Measurements from ENCODE around the gene NXN. TPM values are rescaled to one million over a fixed set of nuclear protein-coding genes. Genes with fewer than 3 reads are reported as not detected.

NXN gene
- total RNA-seq, 2 donors from 2014 or later = 2.6 to 16.3 TPM

DNA sequence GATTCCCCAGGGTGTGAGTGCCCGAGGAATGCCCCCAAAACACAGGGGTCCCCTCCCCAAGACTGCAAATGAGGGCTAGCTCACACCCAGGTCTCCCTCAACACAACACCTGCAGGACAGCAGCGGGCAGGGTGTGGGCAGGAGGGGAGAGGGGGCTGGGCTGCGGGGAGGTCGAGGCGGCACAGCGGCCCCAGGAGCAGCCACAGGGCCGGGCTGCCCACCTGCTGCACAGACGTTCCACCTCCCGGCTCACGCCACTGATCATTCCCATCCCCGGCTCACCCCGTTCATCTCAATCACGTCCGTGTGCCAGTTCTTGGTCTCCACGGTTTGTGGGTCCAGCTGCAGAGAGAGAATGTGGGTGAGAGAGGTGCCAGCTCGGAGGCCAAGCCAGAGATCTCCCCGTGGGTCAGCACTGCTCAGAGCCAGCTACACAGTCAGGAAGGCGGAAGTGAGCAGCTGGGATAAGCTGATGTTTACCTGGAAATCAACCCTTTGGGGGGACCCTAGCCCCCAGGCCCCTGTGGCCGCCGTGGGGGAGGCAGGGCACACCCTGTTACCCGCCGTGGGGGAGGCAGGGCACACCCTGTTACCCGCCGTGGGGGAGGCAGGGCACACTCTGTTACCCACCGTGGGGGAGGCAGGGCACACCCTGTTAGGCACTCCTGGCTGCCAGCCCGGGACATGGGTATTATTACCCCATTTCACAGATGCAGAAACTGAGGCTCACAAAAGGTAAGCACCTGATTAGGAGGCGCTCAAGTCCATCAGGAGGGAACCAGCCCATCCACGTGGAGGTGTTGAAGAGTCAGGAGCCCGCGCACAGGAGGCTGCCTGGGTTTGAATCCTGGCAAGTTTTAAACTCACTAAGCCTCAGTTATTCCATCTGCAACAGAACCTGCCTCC, 33.5 kb upstream of the NXN start:
- Histone ChIP-seq H3K36me3 (peaks cover 17% of the 10 kb centered on the region), H3K4me3 (no peak overlapping the region), H3K9me3 (no peaks in the 10 kb centered on the region), H3K9ac (ENCODE audit: low read depth in 2 of 2, low read length in 2 of 2) (no peak overlapping the region), H3K27ac (no peak overlapping the region), H3K27me3 (no peaks in the 10 kb centered on the region), H3K4me1 (no peaks in the 10 kb centered on the region)
- DNase-seq = no peak
- TF ChIP-seq, protein P1, sequence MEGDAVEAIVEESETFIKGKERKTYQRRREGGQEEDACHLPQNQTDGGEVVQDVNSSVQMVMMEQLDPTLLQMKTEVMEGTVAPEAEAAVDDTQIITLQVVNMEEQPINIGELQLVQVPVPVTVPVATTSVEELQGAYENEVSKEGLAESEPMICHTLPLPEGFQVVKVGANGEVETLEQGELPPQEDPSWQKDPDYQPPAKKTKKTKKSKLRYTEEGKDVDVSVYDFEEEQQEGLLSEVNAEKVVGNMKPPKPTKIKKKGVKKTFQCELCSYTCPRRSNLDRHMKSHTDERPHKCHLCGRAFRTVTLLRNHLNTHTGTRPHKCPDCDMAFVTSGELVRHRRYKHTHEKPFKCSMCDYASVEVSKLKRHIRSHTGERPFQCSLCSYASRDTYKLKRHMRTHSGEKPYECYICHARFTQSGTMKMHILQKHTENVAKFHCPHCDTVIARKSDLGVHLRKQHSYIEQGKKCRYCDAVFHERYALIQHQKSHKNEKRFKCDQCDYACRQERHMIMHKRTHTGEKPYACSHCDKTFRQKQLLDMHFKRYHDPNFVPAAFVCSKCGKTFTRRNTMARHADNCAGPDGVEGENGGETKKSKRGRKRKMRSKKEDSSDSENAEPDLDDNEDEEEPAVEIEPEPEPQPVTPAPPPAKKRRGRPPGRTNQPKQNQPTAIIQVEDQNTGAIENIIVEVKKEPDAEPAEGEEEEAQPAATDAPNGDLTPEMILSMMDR (IDR thresholded peaks at IDR 0.05) = no peak
- intact Hi-C loops (cut with DNase I) = no loop called here

DNA sequence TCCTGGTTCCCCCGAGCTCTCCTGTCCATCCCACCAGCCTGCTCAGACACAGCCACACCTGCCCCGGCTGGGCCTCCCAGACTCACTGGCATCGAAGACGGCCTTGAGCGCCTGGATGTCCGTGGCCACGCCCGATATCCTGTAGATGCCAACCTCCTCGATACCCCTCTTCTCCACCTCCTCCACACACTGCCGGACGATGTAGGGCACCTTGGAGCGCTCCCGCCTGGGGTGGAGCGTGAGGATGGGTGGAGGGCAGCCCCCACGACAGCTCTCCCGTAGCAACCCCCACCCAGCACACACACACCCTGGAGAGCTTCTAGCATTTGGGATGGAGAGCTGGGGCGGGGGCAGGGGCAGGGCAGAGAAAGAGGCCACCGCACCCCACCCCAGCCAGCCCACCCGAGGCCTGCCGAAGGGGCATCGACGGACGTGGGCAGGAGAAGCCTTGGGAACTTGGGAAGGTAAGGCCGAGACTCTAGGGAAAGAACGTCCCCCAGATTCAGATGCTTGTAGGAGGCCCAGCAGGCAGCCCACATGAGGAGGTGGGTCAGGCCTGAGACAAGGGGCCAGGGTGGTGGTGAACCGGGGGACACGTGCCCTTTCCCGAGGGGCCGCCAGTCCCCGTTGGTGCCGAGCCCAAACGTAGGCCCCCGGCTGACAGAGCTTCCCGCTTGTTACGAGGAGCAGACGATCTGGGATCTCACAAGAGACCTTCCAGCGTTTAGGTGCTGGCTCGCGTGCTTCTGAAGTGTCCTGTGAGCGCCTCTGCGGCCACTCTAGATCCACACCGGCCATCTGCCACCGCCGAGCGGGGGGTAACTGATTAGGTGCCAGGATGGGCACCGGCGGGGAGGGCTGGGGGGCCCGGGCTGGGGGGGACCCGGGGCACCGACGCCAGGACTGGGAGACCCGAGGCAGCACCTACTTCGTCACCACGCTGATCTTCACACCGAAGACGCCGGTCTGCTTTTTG, 32.5 kb upstream of the NXN start:
- intact Hi-C loops (cut with DNase I) = no loop called here
- H3K36me3 ChIP-seq = peaks cover 17% of the 10 kb centered on the region
- H3K9ac ChIP-seq (ENCODE audit: low read depth in 2 of 2, low read length in 2 of 2) = no peak overlapping the region
- no peak overlapping the region for H3K4me3 ChIP-seq
- H3K9me3 ChIP-seq = no peaks in the 10 kb centered on the region
- TF ChIP-seq, protein P1 (IDR thresholded peaks at IDR 0.05) = no peak
- no peaks in the 10 kb centered on the region for H3K27me3 ChIP-seq
- no peak overlapping the region for H3K27ac ChIP-seq
- no peak for DNase-seq
- H3K4me1 ChIP-seq = no peaks in the 10 kb centered on the region

DNA sequence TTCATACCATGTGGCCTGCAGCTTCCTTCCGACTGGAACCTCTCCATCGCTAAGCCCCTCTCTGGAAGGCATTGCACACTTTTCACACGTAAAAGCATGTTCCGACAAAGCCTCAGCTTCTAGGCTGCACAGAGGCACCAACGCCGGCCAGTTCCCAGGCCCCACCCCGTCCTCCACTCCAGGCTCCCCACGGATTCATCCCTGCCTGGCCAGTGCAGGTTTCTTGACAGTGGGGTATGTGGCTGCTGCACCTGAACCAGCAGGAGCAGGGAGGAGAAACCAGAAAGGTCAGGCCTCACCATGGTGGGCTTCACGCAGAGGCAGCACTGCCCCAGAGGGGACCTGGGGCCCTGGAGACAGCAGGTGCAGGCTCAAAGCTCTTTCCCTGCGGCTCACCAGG, 31.6 kb upstream of the NXN start:
- Histone ChIP-seq H3K36me3 (peaks cover 17% of the 10 kb centered on the region), H3K4me3 (no peak overlapping the region), H3K4me1 (no peaks in the 10 kb centered on the region), H3K9ac (ENCODE audit: low read depth in 2 of 2, low read length in 2 of 2) (no peak overlapping the region), H3K27ac (no peak overlapping the region), H3K27me3 (no peaks in the 10 kb centered on the region), H3K9me3 (no peaks in the 10 kb centered on the region)
- intact Hi-C loops (cut with DNase I) = no loop called here
- DNase-seq = no peak
- TF ChIP-seq, protein P1 (IDR thresholded peaks at IDR 0.05) = no peak

DNA sequence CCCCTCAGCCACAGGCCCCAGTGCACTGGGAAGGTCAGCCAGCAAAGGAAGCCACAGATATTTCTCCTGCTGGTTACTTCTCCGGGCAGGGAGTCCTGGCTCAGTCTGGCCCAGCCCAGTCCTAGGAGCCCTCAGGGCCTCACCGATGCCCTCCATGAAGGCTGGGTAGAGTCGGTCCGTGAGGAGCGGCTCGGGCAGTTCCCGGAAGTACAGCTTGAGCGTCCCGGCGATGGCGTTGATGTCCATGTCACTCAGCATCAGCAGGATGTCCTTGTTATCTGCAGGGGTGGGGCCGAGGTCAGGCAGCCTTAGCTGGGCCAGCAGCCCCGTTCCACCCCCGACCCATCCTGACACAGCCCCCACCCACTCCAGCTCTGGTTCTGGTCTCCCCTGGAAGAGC, 31.0 kb upstream of the NXN start:
- peaks cover 17% of the 10 kb centered on the region for H3K36me3 ChIP-seq
- no peaks in the 10 kb centered on the region for H3K4me1 ChIP-seq
- no peak overlapping the region for H3K4me3 ChIP-seq
- DNase-seq = no peak
- intact Hi-C loops (cut with DNase I) = no loop called here
- no peak overlapping the region for H3K9ac ChIP-seq (ENCODE audit: low read depth in 2 of 2, low read length in 2 of 2)
- H3K27ac ChIP-seq = no peak overlapping the region
- H3K27me3 ChIP-seq = no peaks in the 10 kb centered on the region
- no peaks in the 10 kb centered on the region for H3K9me3 ChIP-seq
- TF ChIP-seq, protein P1 (IDR thresholded peaks at IDR 0.05) = no peak

DNA sequence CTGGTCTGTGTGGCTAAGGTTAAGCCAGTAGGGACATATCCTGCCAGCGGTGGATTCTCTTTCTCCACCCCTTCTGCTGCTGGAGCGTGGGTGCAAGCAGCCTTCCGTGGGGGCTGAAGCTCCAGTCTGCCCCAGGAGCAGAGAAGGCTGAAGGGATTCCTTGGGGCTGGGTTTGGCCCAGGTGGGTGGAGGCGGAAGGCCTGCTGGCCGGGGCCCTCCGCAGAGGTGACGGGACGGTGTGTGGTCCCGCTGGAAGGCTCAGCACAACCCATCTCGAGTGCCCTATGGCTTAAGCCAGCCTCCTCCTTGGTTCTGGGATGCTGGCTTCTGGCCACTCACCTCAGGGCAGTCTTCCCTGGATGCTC, 30.5 kb upstream of the NXN start:
- Histone ChIP-seq H3K27me3 (no peaks in the 10 kb centered on the region), H3K27ac (no peak overlapping the region), H3K4me1 (no peaks in the 10 kb centered on the region), H3K36me3 (peaks cover 17% of the 10 kb centered on the region), H3K9ac (ENCODE audit: low read depth in 2 of 2, low read length in 2 of 2) (no peak overlapping the region), H3K9me3 (no peaks in the 10 kb centered on the region), H3K4me3 (no peak overlapping the region)
- intact Hi-C loops (cut with DNase I) = no loop called here
- DNase-seq = no peak
- TF ChIP-seq, protein P1 (IDR thresholded peaks at IDR 0.05) = no peak
